CD14-positive monocyte (primary cell): ENCODE measurements around the gene FRY. TPM values are rescaled to one million over a fixed set of nuclear protein-coding genes. Genes with fewer than 3 reads are reported as not detected.

Source experiments
- DNase-seq, 3 donors: peaks; one replicate each; pipeline ENCODE4 v3.0.0-alpha.2; 2011 to 2022
- H2AFZ ChIP-seq: 2 replicates; pipeline ENCODE4 v1.6.0; 2012; ENCODE audit warnings: mild to moderate bottlenecking, low read depth, low read length, inconsistent platforms; ENCODE audit not compliant: insufficient read depth, poor library complexity, severe bottlenecking
- H3K27ac ChIP-seq, 2 donors: 1 replicate in 1 of 2; 2 replicates in 1 of 2; pipeline ENCODE4 v1.5.1; 2012 to 2013; ENCODE audit warnings: low read length in 2 of 2, control low read depth in 1 of 2, inconsistent platforms in 1 of 2, low read depth in 1 of 2, mild to moderate bottlenecking in 1 of 2
- H3K27me3 ChIP-seq, 2 donors: one replicate each; pipeline versions ENCODE4 v1.6.0 to v1.6.1; 2011 to 2013; ENCODE audit warnings: low read length in 2 of 2; ENCODE audit not compliant: control insufficient read depth in 2 of 2, insufficient read depth in 2 of 2
- H3K36me3 ChIP-seq, 2 donors: replicated peaks in 1 of 2; 1 replicate in 1 of 2; 2 replicates in 1 of 2; pipeline versions ENCODE4 v1.5.1 to v1.6.1; 2012 to 2013; ENCODE audit warnings: low read length in 2 of 2, control low read depth in 1 of 2, inconsistent platforms in 1 of 2, mild to moderate bottlenecking in 1 of 2; ENCODE audit not compliant: insufficient read depth in 2 of 2, control insufficient read depth in 1 of 2
- H3K4me1 ChIP-seq, 2 donors: 1 replicate in 1 of 2; 2 replicates in 1 of 2; pipeline versions ENCODE4 v1.5.1 to v1.6.1; 2012 to 2013; ENCODE audit warnings: low read length in 2 of 2, control low read depth in 1 of 2, inconsistent platforms in 1 of 2, mild to moderate bottlenecking in 1 of 2, moderate library complexity in 1 of 2; ENCODE audit not compliant: insufficient read depth in 2 of 2, control insufficient read depth in 1 of 2
- H3K4me2 ChIP-seq: replicated peaks from 2 replicates; pipeline ENCODE3; 2012; ENCODE audit warnings: low read length, moderate library complexity, mild to moderate bottlenecking; ENCODE audit not compliant: poor library complexity, severe bottlenecking; ENCODE audit errors: extremely low read depth
- H3K4me3 ChIP-seq, 3 experiments: fragments of 200-600 bp in 1 of 3; sonication (generic) in 1 of 3; replicated peaks in 1 of 3; 1 replicate in 2 of 3; 2 replicates in 1 of 3; pipeline ENCODE4 v1.5.1; 2011 to 2013; ENCODE audit warnings: low read length in 3 of 3, mild to moderate bottlenecking in 3 of 3, control low read depth in 2 of 3, low read depth in 2 of 3, inconsistent platforms in 1 of 3, moderate library complexity in 1 of 3
- H3K79me2 ChIP-seq: 2 replicates; pipeline ENCODE4 v1.6.0; 2012; ENCODE audit warnings: mild to moderate bottlenecking, control low read depth, inconsistent platforms, low read length, moderate library complexity; ENCODE audit not compliant: insufficient read depth
- H3K9ac ChIP-seq: 2 replicates; pipeline ENCODE4 v1.6.0; 2017; ENCODE audit warnings: low read length, mild to moderate bottlenecking; ENCODE audit not compliant: insufficient read depth, poor library complexity, severe bottlenecking
- H3K9me3 ChIP-seq, 2 donors: replicated peaks in 1 of 2; 1 replicate in 1 of 2; 2 replicates in 1 of 2; pipeline versions ENCODE4 v1.5.1 to v1.6.1; 2012 to 2013; ENCODE audit warnings: low read length in 2 of 2, control low read depth in 1 of 2; ENCODE audit not compliant: control insufficient read depth in 1 of 2, insufficient read depth in 1 of 2
- H4K20me1 ChIP-seq: 2 replicates; pipeline ENCODE4 v1.6.0; 2012; ENCODE audit warnings: mild to moderate bottlenecking, low read length, control low read depth, moderate library complexity; ENCODE audit not compliant: insufficient read depth
- H3K27ac Mint-ChIP-seq, 7 donors: one replicate each; pipeline ENCODE4 v1.8.0; 2020; ENCODE audit warnings: mild to moderate bottlenecking in 7 of 7, mixed read lengths in 7 of 7, moderate library complexity in 6 of 7, inconsistent platforms in 2 of 7
- H3K27me3 Mint-ChIP-seq, 3 donors: one replicate each; pipeline ENCODE4 v1.8.0; 2021 to 2022; ENCODE audit warnings: low read depth in 3 of 3, mild to moderate bottlenecking in 3 of 3, mixed read lengths in 3 of 3, moderate library complexity in 3 of 3, inconsistent platforms in 1 of 3
- H3K36me3 Mint-ChIP-seq, 2 donors: one replicate each; pipeline ENCODE4 v1.8.0; 2020; ENCODE audit warnings: mixed read lengths in 2 of 2, inconsistent platforms in 1 of 2, mild to moderate bottlenecking in 1 of 2
- H3K4me1 Mint-ChIP-seq: one replicate; pipeline ENCODE4 v1.8.0; 2020; ENCODE audit warnings: mild to moderate bottlenecking, mixed read lengths
- H3K4me3 Mint-ChIP-seq, 2 donors: one replicate each; pipeline ENCODE4 v1.8.0; 2020; ENCODE audit warnings: mild to moderate bottlenecking in 2 of 2, mixed read lengths in 2 of 2, moderate library complexity in 1 of 2
- H3K9me3 Mint-ChIP-seq, 7 donors: one replicate each; pipeline ENCODE4 v1.8.0; 2020 to 2022; ENCODE audit warnings: mixed read lengths in 7 of 7, mild to moderate bottlenecking in 6 of 7, moderate library complexity in 6 of 7, inconsistent platforms in 2 of 7
- WGBS: methylation state at CpG from one replicate; pipeline ENCODE4 v1.1.5; 2013; ENCODE audit warnings: missing lambda C conversion rate; ENCODE audit not compliant: insufficient coverage; 5-methylcytosine and 5-hydroxymethylcytosine counted together
- intact Hi-C, 2 donors: fragments of 100-400 bp; cut with micrococcal nuclease; formaldehyde crosslinking; loops; one replicate each; pipeline versions ENCODE4 v1.15.0 to v1.15.1; 2023
- polyA plus RNA-seq, 3 donors: library from polyadenylated mRNA; depleted of rRNA in 1 of 3; unstranded in 2 of 3; stranded (reverse) in 1 of 3; fragments of 300-500 nt in 2 of 3; fragments of >200 nt in 1 of 3; fragmentation: Illumina TruSeq in 2 of 3; gene quantifications; 1 replicate in 2 of 3; 2 replicates in 1 of 3; pipeline ENCODE4 v1.2.3, GENCODE V29; 2012 to 2021
- TF ChIP-seq, protein P1 (sequence below): fragments of 200-600 bp; IDR thresholded peaks from one replicate; pipeline ENCODE4 v1.8.0; 2022; ENCODE audit warnings: antibody characterized with exemption, mild to moderate bottlenecking

Gene FRY
- polyA plus RNA-seq, 3 donors, result 3.9 to 31.8 (median 5.0) TPM

GRCh38 chr13:32255724-32256109 is 224.1 kb downstream of the FRY start:
- peaks cover 0 to 2% (median 0%) of the 10 kb centered on the region in 3 donors for H3K27me3 Mint-ChIP-seq
- no peaks in the 10 kb centered on the region for H3K4me1 Mint-ChIP-seq
- TF ChIP-seq, protein P1, sequence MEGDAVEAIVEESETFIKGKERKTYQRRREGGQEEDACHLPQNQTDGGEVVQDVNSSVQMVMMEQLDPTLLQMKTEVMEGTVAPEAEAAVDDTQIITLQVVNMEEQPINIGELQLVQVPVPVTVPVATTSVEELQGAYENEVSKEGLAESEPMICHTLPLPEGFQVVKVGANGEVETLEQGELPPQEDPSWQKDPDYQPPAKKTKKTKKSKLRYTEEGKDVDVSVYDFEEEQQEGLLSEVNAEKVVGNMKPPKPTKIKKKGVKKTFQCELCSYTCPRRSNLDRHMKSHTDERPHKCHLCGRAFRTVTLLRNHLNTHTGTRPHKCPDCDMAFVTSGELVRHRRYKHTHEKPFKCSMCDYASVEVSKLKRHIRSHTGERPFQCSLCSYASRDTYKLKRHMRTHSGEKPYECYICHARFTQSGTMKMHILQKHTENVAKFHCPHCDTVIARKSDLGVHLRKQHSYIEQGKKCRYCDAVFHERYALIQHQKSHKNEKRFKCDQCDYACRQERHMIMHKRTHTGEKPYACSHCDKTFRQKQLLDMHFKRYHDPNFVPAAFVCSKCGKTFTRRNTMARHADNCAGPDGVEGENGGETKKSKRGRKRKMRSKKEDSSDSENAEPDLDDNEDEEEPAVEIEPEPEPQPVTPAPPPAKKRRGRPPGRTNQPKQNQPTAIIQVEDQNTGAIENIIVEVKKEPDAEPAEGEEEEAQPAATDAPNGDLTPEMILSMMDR, result no peak
- Histone ChIP-seq H3K9ac (no peak overlapping the region), H3K4me1 (no peaks in the 10 kb centered on the region), H3K4me2 (no peak overlapping the region), H3K27me3 (no peaks in the 10 kb centered on the region), H3K9me3 (no peaks in the 10 kb centered on the region), H3K79me2 (no peaks in the 10 kb centered on the region), H4K20me1 (no peaks in the 10 kb centered on the region), H3K4me3 (no peak overlapping the region), H3K27ac (no peak overlapping the region), H3K36me3 (peaks cover 93 to 100% of the 10 kb centered on the region in 2 donors), H2AFZ (no peak overlapping the region)
- WGBS, result no CpG with 5 or more reads among the region's 6 CpGs
- no peak overlapping the region for H3K4me3 Mint-ChIP-seq
- intact Hi-C loops, result no loop called here
- H3K9me3 Mint-ChIP-seq, result no peaks in the 10 kb centered on the region
- DNase-seq, result no peak
- H3K36me3 Mint-ChIP-seq, result peaks cover 79 to 87% of the 10 kb centered on the region in 2 donors
- H3K27ac Mint-ChIP-seq, result no peak overlapping the region

DNA sequence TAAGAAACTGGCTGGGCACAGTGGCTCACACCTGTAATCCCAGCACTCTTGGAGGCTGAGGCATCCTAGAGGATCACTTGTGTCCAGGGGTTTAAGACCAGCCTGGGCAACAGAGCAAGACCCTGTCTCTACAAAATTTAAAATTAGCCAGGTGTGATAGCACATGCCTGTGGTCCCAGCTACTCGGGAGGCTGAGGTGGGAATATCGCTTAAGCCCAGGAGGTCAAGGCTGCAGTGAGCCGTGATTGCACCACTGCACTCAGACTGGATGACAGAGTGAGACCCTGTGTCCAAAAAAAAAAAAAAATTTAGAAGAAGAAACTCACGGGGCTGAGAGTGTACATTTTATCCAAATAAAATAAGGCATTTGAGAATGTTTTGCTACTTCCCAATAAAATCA is 224.7 kb downstream of the FRY start:
- no peak overlapping the region for H3K4me2 ChIP-seq
- H3K27me3 Mint-ChIP-seq, result peaks cover 0 to 2% (median 0%) of the 10 kb centered on the region in 3 donors

More for the DNA sequence above, 224.7 kb downstream of the FRY start:
- WGBS, result 100% methylated on average over 1 of the region's 4 CpGs
- no peaks in the 10 kb centered on the region for H3K79me2 ChIP-seq
- H3K9me3 ChIP-seq, result no peaks in the 10 kb centered on the region
- TF ChIP-seq, protein P1, result no peak
- no peak for DNase-seq
- H4K20me1 ChIP-seq, result no peaks in the 10 kb centered on the region
- Mint-ChIP-seq H3K4me1 (no peaks in the 10 kb centered on the region), H3K4me3 (no peak overlapping the region), H3K27ac (peak overlapping the region in 1 of 7 donors; percentile 35), H3K36me3 (peaks cover 79 to 87% of the 10 kb centered on the region in 2 donors), H3K9me3 (no peaks in the 10 kb centered on the region)
- no peak overlapping the region for H3K9ac ChIP-seq
- no peak overlapping the region for H3K4me3 ChIP-seq
- H2AFZ ChIP-seq, result no peak overlapping the region
- no peaks in the 10 kb centered on the region for H3K4me1 ChIP-seq
- intact Hi-C loops, result no loop called here
- no peaks in the 10 kb centered on the region for H3K27me3 ChIP-seq
- no peak overlapping the region for H3K27ac ChIP-seq
- H3K36me3 ChIP-seq, result peaks cover 91 to 100% of the 10 kb centered on the region in 2 donors
